ENCODE results near the gene NETO2. TPM values are rescaled to one million over a fixed set of nuclear protein-coding genes. Genes with fewer than 3 reads are reported as not detected.
A peak's percentile ranks its signal among the peaks of the same experiment; 100 is the strongest.

Gene NETO2
- total and polyA plus RNA-seq, 2 of the 13 experiments (the other 11 are each of a cell fraction or from before 2014, with no cell fraction given), result 8.2 to 13.5 TPM

DNA sequence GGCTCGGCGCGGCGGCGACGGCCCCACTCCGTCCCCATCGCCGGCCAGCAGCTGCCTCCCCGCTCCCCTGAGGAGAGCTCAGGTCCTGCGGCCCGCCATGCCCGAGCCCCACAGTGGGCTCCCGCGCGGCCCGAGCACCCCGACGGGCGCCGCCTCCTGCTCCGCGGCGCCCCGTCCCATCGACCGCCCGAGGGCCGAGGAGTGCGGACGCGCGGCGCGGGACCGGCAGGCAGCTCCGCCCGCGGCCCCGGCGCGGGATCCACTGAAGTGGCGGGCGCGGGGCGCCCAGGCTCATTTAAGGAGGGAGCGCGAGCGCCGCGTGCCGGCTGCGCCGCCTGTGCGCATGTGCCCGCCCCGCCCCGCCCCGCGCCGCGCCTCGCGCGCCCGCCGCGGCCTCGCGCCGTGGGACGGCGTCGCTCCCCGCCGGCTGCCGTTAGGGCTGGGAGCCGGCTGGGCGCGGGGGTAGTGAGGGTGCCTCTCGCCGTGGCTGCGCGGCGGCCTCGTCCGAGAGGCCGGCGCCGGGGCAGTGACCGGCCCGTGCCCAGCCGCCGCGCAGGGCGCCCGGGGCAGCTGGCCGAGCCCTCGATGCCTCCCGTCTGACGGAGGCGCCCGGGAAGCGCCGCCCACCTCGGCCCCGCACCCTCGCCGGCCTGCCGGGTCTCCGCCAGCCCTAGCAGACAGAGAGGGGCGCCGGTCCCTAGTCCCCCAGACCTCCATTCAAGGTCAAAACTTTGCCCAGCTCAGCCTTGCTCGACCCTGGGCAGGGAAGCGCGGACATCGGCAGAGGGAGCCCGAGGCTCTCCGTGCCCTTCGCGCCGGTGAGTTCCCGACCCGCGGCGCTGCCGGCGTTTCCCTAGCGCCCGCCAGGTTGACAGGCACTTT, at the start of gene NETO2 (continued):
- peak; percentile 93 for TF ChIP-seq CTCF (CRISPR knock-in tag; IDR thresholded peaks at IDR 0.05)
- TF ChIP-seq CEBPB (IDR thresholded peaks at IDR 0.05; ENCODE audit: borderline replicate concordance, low read depth, low read length), result no peak
- no peak for TF ChIP-seq TEF (CRISPR knock-in tag; IDR thresholded peaks at IDR 0.05)
- 0 out of 2 replicates have a peak, but pooled peaks have one; percentile 9 for TF ChIP-seq ZZZ3 (CRISPR knock-in tag; IDR thresholded peaks at IDR 0.05; ENCODE audit: borderline replicate concordance)
- no peak for TF ChIP-seq U2AF1 (optimal IDR thresholded peaks at IDR 0.05; ENCODE audit: low read depth, low read length)
- TF ChIP-seq HDAC1 (CRISPR knock-in tag; IDR thresholded peaks at IDR 0.05), result no peak; the same call in 1 of the 2 replicates
- no peak for TF ChIP-seq MIXL1 (CRISPR knock-in tag; IDR thresholded peaks at IDR 0.05)
- no peak; the same call in 1 of the 2 replicates for TF ChIP-seq ZNF776 (CRISPR knock-in tag; IDR thresholded peaks at IDR 0.05)
- TF ChIP-seq ZFP36L1 (CRISPR knock-in tag; IDR thresholded peaks at IDR 0.05), result no peak
- peak; percentile 80; the same call in 1 of the 2 replicates for TF ChIP-seq ZNF879 (CRISPR knock-in tag; IDR thresholded peaks at IDR 0.05)
- no peak for TF ChIP-seq ZBTB37 (CRISPR knock-in tag; IDR thresholded peaks at IDR 0.05)
- TF ChIP-seq ZNF619 (CRISPR knock-in tag; IDR thresholded peaks at IDR 0.05), result peak; percentile 82; the same call in 1 of the 2 replicates
- TF ChIP-seq ZNF761 (CRISPR knock-in tag; conservative IDR thresholded peaks at IDR 0.05), result no peak; the same call in 1 of the 2 replicates
- no peak for TF ChIP-seq YEATS2 (CRISPR knock-in tag; IDR thresholded peaks at IDR 0.05; ENCODE audit: borderline replicate concordance)
- TF ChIP-seq MYC (CRISPR knock-in tag; IDR thresholded peaks at IDR 0.05; ENCODE audit: borderline replicate concordance), result peak; percentile 23; the same call in 1 of the 2 replicates
- TF ChIP-seq ZNF263 (CRISPR knock-in tag; IDR thresholded peaks at IDR 0.05), result 0 out of 2 replicates have a peak, but pooled peaks have one; percentile 13
- no peak for TF ChIP-seq SKI (IDR thresholded peaks at IDR 0.05; ENCODE audit: partially characterized antibody)
- no peak for TF ChIP-seq TRIM24 (CRISPR knock-in tag; IDR thresholded peaks at IDR 0.05)
- no peak for TF ChIP-seq NFATC3 (CRISPR knock-in tag; IDR thresholded peaks at IDR 0.05)
- TF ChIP-seq HIC2 (CRISPR knock-in tag; IDR thresholded peaks at IDR 0.05; ENCODE audit: low read depth), result peak; percentile 72; the same call in 1 of the 2 replicates
- TF ChIP-seq ZNF282 (IDR thresholded peaks at IDR 0.05; ENCODE audit: partially characterized antibody), result no peak
- TF ChIP-seq MEIS2 (CRISPR knock-in tag; IDR thresholded peaks at IDR 0.05), result 0 out of 2 replicates have a peak, but pooled peaks have one; percentile 46
- TF ChIP-seq ASH2L (IDR thresholded peaks at IDR 0.05; ENCODE audit: insufficient read length, low read depth, low read length), result no peak
- no peak for TF ChIP-seq MED13 (CRISPR knock-in tag; IDR thresholded peaks at IDR 0.05)
- TF ChIP-seq HOXA7 (CRISPR knock-in tag; IDR thresholded peaks at IDR 0.05), result no peak

All from HepG2 (cell line).